Measurements from ENCODE around the gene CLDN18.

CLDN18 gene

DNA sequence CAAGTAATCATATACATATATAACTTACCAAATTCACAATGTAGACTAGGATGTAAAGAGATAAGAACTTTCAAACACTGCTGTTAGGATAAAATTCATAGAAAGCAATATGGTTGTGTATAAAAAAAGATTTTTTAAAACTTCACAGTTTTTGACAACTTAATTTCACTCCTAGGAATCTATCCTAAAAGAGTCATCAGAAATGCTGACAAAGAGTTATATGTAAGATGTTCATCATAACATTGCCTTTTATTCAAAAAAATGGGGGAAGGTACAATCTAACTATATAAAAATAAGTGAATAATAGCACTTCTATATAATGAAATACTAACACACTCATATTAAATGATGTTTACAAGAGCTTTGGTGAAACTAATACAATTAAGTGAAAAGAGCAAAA lies 4.3 kb upstream of the CLDN18 start:
- DNase-seq (ENCODE audit: extremely low spot score): no peak
- ChIA-PET CTCF (no interaction called here), POLR2A (no interaction called here)
- TF ChIP-seq FOXA1 (IDR thresholded peaks at IDR 0.05) (no peak), BHLHE40 (IDR thresholded peaks at IDR 0.05; ENCODE audit: borderline replicate concordance) (no peak), CTBP1 (IDR thresholded peaks at IDR 0.05; ENCODE audit: borderline replicate concordance) (no peak), NFRKB (IDR thresholded peaks at IDR 0.05) (no peak), HDGF (IDR thresholded peaks at IDR 0.05; ENCODE audit: borderline replicate concordance) (no peak), ZNF384 (IDR thresholded peaks at IDR 0.05) (no peak), L3MBTL2 (conservative IDR thresholded peaks at IDR 0.05) (no peak), ARNT (IDR thresholded peaks at IDR 0.05) (no peak), TARDBP (IDR thresholded peaks at IDR 0.05) (no peak), ELF4 (IDR thresholded peaks at IDR 0.05) (no peak)
- TF ChIP-seq, protein P1, sequence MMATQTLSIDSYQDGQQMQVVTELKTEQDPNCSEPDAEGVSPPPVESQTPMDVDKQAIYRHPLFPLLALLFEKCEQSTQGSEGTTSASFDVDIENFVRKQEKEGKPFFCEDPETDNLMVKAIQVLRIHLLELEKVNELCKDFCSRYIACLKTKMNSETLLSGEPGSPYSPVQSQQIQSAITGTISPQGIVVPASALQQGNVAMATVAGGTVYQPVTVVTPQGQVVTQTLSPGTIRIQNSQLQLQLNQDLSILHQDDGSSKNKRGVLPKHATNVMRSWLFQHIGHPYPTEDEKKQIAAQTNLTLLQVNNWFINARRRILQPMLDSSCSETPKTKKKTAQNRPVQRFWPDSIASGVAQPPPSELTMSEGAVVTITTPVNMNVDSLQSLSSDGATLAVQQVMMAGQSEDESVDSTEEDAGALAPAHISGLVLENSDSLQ (IDR thresholded peaks at IDR 0.05): no peak

DNA sequence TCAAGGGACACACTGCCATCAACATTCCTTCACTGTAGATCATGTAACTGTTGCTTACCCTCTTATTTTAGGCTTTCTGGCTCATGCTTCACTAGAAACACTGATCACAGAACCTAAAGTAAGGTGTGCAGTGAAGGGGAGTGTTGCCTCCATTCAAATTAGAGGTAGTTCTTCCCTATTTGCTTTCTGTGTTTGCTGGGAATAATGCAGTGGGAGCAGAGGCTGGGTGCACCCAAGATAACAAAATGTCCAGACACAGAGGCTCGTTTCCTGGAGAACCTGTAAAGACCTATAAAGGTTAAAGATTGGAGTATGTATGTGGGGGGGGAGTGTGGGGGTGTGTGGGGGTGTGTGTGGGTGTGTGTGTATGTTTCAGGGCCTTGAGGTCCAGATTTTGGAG lies 2.1 kb upstream of the CLDN18 start:
- no peak for DNase-seq (ENCODE audit: extremely low spot score)
- POLR2A ChIA-PET: no interaction called here
- CTCF ChIA-PET: no interaction called here
- TF ChIP-seq ELF4 (IDR thresholded peaks at IDR 0.05): no peak
- no peak for TF ChIP-seq SP1 (IDR thresholded peaks at IDR 0.05)
- TF ChIP-seq HDGF (IDR thresholded peaks at IDR 0.05; ENCODE audit: borderline replicate concordance): no peak
- TF ChIP-seq FOXA1 (IDR thresholded peaks at IDR 0.05): no peak
- TF ChIP-seq ARNT (IDR thresholded peaks at IDR 0.05): no peak

DNA sequence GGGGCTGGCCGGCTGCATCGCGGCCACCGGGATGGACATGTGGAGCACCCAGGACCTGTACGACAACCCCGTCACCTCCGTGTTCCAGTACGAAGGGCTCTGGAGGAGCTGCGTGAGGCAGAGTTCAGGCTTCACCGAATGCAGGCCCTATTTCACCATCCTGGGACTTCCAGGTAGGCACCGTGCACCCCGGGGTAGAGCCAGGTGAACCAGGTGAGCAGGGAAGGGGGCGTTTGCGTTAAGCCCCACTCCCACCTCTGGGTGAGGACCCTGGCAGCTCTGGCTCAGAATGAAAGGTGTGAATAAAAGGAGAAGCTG lies 267 bp downstream of the CLDN18 start:
- ChIA-PET CTCF (no interaction called here), POLR2A (no interaction called here)
- DNase-seq (ENCODE audit: extremely low spot score): no peak
- TF ChIP-seq, protein P1 (IDR thresholded peaks at IDR 0.05): no peak
- TF ChIP-seq NFRKB (IDR thresholded peaks at IDR 0.05) (no peak), FOXM1 (IDR thresholded peaks at IDR 0.05; ENCODE audit: borderline replicate concordance) (no peak), BHLHE40 (IDR thresholded peaks at IDR 0.05; ENCODE audit: borderline replicate concordance) (no peak), ARNT (IDR thresholded peaks at IDR 0.05) (no peak), TARDBP (IDR thresholded peaks at IDR 0.05) (no peak), L3MBTL2 (conservative IDR thresholded peaks at IDR 0.05) (no peak), LEF1 (IDR thresholded peaks at IDR 0.05; ENCODE audit: borderline replicate concordance) (no peak), SUZ12 (IDR thresholded peaks at IDR 0.05) (no peak), ELF4 (IDR thresholded peaks at IDR 0.05) (no peak), ZNF384 (IDR thresholded peaks at IDR 0.05) (no peak), SP1 (IDR thresholded peaks at IDR 0.05) (no peak), FOXK2 (IDR thresholded peaks at IDR 0.05) (no peak), CTBP1 (IDR thresholded peaks at IDR 0.05; ENCODE audit: borderline replicate concordance) (no peak), FOXA1 (IDR thresholded peaks at IDR 0.05) (no peak), HDGF (IDR thresholded peaks at IDR 0.05; ENCODE audit: borderline replicate concordance) (no peak)

DNA sequence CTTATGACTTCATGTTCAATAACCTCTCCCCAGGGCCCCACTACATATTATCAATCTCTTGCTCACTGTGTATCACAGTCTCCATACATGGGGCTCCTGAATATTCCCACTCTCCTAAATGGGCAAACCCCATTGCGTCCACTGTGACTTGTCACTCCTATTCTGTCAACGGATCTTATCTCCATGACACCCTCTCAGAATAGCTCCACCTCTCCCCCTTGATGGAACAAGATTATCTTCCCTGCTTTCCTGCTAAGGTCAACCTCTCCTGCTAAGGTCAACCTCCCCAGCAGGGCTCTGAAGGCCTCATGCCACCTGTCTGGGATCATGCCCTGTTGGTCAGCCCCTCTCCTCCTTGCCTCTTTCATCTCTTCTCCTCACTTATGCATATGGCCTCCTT lies 1.8 kb downstream of the CLDN18 start:
- CTCF ChIA-PET: no interaction called here

DNA sequence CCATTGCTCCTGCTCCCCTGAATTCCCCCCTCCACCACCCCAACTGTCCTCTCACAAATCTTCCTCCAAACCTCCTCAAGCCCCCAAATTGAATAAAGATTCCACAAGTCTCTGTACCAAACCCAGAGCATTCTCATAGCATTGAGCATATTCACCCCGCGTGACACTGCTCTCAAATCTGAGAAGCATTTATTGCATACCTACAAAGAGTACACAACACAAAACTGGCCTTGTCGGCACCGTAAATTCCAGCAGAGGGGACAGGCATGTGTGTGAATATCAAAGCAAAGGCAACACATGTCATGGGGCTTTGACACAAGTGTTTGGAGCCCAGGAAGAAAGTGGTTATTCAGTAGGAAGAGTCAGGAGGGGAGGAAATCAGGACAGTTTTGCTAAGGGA lies 2.6 kb downstream of the CLDN18 start:
- no peak for DNase-seq (ENCODE audit: extremely low spot score)
- CTCF ChIA-PET: no interaction called here

More for the DNA sequence above, 1.8 kb downstream of the CLDN18 start:
- TF ChIP-seq ZNF384 (IDR thresholded peaks at IDR 0.05) (no peak), HDGF (IDR thresholded peaks at IDR 0.05; ENCODE audit: borderline replicate concordance) (no peak), NFRKB (IDR thresholded peaks at IDR 0.05) (no peak), TARDBP (IDR thresholded peaks at IDR 0.05) (no peak), FOXA1 (IDR thresholded peaks at IDR 0.05) (no peak)
- TF ChIP-seq, protein P1 (IDR thresholded peaks at IDR 0.05): no peak
- POLR2A ChIA-PET: interaction anchor here (0.6 kb wide), 1 partner anchor 41 kb away, joined by 3 read pairs; no protein-coding TSS in a partner anchor
- DNase-seq (ENCODE audit: extremely low spot score): no peak

DNA sequence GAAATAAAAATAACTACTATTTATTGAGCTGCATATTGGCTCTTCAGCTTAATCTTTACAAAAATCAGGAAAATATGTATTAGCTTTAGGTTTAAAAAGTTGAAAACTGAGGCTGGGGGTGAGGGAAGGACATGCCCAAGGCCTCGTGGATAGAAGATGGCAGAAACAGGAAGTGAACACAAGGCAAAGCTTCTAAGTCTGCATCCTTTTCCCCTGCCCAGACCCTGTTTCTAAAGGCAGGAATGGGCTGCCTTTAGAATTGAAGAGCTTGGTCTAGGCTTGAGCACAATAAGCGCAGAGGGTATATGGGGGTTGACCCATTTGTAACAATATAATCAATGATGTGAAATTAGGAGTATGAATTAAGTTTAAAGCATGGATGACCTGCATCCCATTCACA lies 6.1 kb downstream of the CLDN18 start:
- ChIA-PET POLR2A (no interaction called here), CTCF (no interaction called here)
- TF ChIP-seq ZNF384 (IDR thresholded peaks at IDR 0.05) (no peak), SP1 (IDR thresholded peaks at IDR 0.05) (no peak), HDGF (IDR thresholded peaks at IDR 0.05; ENCODE audit: borderline replicate concordance) (no peak), ARNT (IDR thresholded peaks at IDR 0.05) (no peak), FOXM1 (IDR thresholded peaks at IDR 0.05; ENCODE audit: borderline replicate concordance) (no peak), L3MBTL2 (conservative IDR thresholded peaks at IDR 0.05) (no peak), SUZ12 (IDR thresholded peaks at IDR 0.05) (no peak), NFRKB (IDR thresholded peaks at IDR 0.05) (no peak), LEF1 (IDR thresholded peaks at IDR 0.05; ENCODE audit: borderline replicate concordance) (no peak), ELF4 (IDR thresholded peaks at IDR 0.05) (no peak), BHLHE40 (IDR thresholded peaks at IDR 0.05; ENCODE audit: borderline replicate concordance) (no peak), CTBP1 (IDR thresholded peaks at IDR 0.05; ENCODE audit: borderline replicate concordance) (no peak), FOXK2 (IDR thresholded peaks at IDR 0.05) (no peak), FOXA1 (IDR thresholded peaks at IDR 0.05) (no peak), TARDBP (IDR thresholded peaks at IDR 0.05) (no peak)
- TF ChIP-seq, protein P1 (IDR thresholded peaks at IDR 0.05): no peak
- no peak for DNase-seq (ENCODE audit: extremely low spot score)

More for the DNA sequence above, 2.6 kb downstream of the CLDN18 start:
- no peak for TF ChIP-seq L3MBTL2 (conservative IDR thresholded peaks at IDR 0.05)
- TF ChIP-seq, protein P1 (IDR thresholded peaks at IDR 0.05): no peak
- no peak for TF ChIP-seq FOXK2 (IDR thresholded peaks at IDR 0.05)
- TF ChIP-seq NFRKB (IDR thresholded peaks at IDR 0.05): no peak
- no peak for TF ChIP-seq TARDBP (IDR thresholded peaks at IDR 0.05)
- TF ChIP-seq BHLHE40 (IDR thresholded peaks at IDR 0.05; ENCODE audit: borderline replicate concordance): no peak
- no peak for TF ChIP-seq LEF1 (IDR thresholded peaks at IDR 0.05; ENCODE audit: borderline replicate concordance)
- POLR2A ChIA-PET: no interaction called here
